GM12865 (cell line): ENCODE measurements around the gene RAD1.
A peak's percentile ranks its signal among the peaks of the same experiment; 100 is the strongest.

Experiments
- DNase-seq: peaks from one replicate; pipeline ENCODE4 v3.0.0; 2010; ENCODE audit warnings: low read depth
- H3K4me3 ChIP-seq: 2 replicates; pipeline ENCODE4 v1.5.1; 2011; ENCODE audit warnings: mild to moderate bottlenecking, low read depth, low read length, control low read depth
- TF ChIP-seq, protein P1 (sequence below): IDR thresholded peaks from 2 replicates; pipeline ENCODE4 v1.5.1; 2011; ENCODE audit warnings: low read length, control low read depth, low read depth, inconsistent platforms; ENCODE audit not compliant: insufficient read depth; ENCODE audit errors: missing control alignments

The RAD1 gene

DNA sequence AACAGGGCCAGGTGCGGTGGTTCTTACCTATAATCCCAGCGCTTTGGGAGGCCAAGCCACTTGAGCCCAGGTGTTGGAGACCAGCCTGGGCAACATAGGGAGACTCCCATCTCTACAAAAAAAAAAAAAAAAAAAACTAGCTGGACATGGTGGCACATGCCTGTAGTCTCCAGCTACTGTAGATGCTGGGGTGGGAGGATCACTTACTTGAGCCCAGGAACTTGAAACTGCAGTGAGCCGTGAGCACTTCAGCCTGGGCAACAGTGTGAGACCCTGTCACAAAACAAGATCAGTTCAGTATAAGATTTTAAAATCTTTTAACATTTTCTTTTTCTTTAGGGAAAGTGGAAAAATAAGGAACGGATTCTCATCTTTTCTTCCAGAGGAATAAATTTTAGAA, 2.7 kb upstream of the RAD1 start:
- TF ChIP-seq, protein P1, sequence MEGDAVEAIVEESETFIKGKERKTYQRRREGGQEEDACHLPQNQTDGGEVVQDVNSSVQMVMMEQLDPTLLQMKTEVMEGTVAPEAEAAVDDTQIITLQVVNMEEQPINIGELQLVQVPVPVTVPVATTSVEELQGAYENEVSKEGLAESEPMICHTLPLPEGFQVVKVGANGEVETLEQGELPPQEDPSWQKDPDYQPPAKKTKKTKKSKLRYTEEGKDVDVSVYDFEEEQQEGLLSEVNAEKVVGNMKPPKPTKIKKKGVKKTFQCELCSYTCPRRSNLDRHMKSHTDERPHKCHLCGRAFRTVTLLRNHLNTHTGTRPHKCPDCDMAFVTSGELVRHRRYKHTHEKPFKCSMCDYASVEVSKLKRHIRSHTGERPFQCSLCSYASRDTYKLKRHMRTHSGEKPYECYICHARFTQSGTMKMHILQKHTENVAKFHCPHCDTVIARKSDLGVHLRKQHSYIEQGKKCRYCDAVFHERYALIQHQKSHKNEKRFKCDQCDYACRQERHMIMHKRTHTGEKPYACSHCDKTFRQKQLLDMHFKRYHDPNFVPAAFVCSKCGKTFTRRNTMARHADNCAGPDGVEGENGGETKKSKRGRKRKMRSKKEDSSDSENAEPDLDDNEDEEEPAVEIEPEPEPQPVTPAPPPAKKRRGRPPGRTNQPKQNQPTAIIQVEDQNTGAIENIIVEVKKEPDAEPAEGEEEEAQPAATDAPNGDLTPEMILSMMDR: no peak
- DNase-seq: no peak
- H3K4me3 ChIP-seq: no peak overlapping the region; the same call in 1 of the 2 replicates

DNA sequence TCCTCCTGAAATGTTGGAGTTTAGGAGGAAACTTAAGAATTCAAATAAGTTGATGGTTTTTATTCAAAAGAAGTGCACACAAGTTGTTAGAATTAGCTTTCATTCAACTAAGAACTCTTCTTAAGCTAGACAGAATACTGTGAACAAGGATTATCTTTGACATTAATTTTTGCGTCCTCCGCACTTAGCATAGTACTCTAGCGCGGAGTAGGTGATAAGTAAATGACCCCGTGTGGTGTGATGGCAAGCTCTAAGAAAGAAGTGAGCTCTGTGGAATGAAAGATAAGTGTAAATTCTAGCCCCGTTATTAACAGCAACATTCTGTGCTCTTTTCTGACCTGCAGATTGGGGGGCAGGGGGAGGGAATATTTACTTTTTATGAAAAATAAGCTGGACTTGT, 1.2 kb upstream of the RAD1 start:
- TF ChIP-seq, protein P1: no peak
- DNase-seq: no peak
- peak overlapping the region; percentile 68 for H3K4me3 ChIP-seq

DNA sequence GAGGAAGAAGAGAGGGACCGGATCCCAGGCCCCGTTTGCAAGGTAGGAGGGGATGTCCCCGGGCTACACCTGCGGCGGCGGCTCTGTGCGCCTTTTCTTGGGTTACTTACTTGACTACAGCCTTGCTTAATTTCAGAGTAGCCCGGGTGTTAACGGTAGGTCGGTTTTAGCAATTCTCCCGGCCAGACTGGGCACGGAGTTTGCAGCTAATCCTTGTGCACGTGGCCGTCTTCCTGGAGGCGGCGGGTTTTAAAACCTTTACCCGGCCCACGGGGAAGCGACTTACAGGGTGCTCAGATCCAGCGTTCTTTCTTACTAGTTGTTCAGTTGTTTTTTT, 520 bp upstream of the RAD1 start:
- peak overlapping the region; percentile 68 for H3K4me3 ChIP-seq
- DNase-seq: peak; percentile 33
- TF ChIP-seq, protein P1: no peak

DNA sequence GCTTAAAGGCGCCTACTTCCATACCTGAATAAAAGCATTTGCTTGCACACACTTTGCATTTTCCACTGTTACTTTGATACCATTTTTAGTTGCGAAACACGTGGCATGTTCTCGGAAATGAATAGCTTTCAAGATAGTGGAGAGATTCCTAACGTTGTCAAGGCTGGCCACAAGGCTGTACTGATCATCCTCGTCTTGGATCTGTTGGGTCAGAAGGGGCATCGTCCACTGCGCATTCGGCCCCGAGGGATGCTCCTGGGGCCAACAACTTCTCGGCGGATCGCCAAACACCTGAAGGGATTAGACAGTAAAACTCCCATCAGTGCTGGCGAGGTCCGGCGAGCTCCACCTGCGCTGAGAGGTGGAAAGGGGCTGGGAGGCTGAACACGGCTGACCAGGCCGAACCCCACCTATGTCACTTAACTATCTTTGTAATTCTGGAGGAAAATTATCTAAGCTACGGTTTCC, 599 bp downstream of the RAD1 start:
- TF ChIP-seq, protein P1: no peak
- peak overlapping the region; percentile 68 for H3K4me3 ChIP-seq
- no peak for DNase-seq

DNA sequence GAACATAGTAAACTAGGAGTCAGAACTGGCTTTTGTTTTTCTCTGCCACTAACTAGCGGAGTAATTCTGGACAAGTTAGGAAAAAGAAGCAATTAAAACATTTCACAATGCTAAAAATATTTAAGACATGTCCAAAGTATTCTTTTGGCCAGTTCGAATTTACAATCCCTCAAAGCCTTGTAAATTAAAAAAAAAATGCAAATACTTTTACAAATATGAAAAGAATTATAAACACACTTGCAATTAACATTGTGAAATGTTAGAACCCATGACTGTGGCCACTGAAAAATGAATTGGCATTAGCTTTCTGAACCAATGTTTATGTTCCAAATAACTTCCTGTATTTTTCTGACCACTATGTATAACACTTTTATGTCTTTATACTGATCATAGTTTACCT, 2.2 kb downstream of the RAD1 start:
- DNase-seq: no peak

DNA sequence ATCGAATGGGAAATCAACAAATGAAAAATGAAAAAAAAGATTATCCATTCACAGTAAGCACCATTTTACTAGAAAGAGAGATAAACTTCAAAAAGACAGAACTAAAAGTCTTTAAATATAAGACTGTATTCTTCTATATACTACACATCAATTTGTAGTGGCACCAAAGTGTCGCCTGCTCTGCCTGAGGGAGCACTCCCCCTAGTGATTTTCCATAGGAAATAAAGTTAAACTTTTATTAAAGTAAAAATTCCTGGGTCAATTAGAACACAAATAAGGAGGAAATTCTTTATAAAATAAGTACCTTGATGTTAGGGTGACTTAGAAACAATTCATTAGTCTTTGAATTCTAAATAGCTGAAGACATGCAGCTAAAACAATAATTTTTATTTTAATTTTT, 9.7 kb downstream of the RAD1 start:
- TF ChIP-seq, protein P1: no peak
- DNase-seq: no peak
- H3K4me3 ChIP-seq: no peak overlapping the region

More for the DNA sequence above, 2.2 kb downstream of the RAD1 start:
- TF ChIP-seq, protein P1: no peak
- H3K4me3 ChIP-seq: no peak overlapping the region

DNA sequence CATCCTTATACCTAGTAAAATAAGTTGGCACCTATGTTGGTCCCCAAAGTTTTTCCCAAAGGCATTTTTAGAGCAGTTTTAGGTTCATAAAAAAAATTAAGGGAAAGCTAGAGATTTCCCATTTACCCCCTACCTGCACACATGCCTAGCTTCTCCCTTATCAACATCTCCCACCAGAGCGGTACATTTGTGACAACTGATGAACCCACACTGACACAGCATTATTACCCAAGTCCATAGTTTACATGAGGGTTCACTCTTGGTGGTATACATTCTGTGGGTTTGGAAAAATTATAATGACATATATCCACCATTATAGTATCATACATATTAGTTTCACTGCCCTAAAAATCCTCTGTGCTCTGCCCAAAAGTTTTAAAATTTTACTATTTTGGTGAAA, 12.0 kb downstream of the RAD1 start:
- no peak overlapping the region for H3K4me3 ChIP-seq
- no peak for DNase-seq
- TF ChIP-seq, protein P1: no peak
